NCI-H2227 (cell line): ENCODE data around the gene TRMT2A.

ENCODE experiments used
- DNase-seq: peaks from one replicate; lab custom pipeline; 2025; ENCODE audit not compliant: unreplicated experiment; lab: John Stamatoyannopoulos, UW

Gene TRMT2A

DNA sequence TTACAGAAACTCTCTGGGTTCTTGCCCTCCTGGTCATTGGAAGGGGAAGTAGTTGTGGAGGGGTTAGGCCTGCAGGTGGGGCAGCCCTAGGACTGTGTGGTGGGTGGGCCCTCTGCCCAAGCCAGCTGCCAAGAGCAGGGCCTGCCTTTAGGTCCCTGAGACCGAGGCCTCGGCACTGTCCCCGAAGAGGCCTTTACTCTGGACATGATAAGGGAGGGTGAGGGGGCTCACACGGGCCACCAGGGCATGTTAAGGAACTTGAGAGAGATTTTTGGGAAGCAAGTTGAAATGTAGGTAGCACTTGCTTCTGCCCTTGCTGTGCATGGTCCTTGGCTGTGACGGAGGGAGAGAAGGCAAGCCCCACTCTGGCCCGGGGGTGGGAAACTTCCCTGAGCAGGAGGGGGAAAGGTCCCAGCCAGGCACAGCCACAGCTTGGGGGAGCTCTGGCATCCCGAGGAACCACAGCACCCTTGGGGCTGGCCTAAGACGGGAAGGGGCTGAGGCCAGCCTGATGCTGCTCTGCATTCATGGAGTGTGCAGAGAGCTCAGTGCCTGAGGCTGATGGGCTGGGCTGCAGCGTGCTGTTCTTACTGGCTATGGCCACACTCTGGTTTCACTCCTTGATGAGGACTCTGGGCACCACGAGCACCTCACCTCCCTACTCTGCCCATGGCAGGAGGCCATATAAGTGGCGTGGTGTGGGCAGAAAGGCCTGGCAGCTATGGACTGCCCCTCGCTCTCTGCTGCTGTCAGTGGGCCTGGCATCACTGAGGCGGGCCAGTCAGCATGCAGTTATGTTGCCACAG, 8.9 kb downstream of the TRMT2A start:
- no peak for DNase-seq

DNA sequence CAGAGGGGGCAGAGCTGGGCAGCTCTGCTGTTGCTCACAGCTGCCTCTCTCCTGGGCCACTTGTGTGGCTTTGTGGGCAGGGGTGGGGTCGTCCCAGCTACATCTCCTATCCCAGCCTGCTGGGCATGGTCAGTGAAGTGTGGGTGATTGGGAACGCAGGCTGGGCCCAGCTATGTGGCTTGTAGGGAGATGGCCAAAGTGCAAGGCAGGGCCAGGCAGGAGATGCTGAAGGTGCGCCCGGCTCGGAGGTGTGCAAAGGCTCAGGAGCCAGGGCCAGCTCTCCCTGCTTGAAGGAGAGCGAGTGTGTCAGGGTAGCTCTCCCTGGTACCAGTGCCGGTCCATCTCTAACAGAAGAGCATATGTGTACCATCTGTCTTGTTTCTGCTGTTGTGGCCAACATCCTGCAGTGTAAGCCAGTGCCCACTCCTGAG, 9.5 kb downstream of the TRMT2A start:
- no peak for DNase-seq

DNA sequence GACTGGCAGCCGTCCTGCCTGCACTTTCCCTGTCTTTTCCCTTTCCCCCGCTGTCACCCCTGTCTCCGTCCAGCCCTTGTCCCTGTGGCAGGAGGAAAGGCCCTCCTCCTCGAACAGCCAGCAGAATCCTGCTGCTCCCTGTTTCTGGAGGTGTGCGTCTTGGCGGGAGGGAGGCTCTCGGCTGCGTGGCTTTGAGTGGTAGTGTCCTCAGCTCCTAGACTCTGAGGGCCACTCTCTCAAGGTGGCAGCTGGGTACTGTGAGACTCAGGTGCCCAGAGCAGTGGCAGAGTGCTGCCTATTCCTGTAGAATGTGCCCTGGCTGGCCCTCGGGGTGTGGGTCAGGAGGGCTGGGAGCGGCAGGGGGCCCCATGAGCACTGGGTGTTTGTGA, 10.2 kb downstream of the TRMT2A start:
- DNase-seq = no peak

DNA sequence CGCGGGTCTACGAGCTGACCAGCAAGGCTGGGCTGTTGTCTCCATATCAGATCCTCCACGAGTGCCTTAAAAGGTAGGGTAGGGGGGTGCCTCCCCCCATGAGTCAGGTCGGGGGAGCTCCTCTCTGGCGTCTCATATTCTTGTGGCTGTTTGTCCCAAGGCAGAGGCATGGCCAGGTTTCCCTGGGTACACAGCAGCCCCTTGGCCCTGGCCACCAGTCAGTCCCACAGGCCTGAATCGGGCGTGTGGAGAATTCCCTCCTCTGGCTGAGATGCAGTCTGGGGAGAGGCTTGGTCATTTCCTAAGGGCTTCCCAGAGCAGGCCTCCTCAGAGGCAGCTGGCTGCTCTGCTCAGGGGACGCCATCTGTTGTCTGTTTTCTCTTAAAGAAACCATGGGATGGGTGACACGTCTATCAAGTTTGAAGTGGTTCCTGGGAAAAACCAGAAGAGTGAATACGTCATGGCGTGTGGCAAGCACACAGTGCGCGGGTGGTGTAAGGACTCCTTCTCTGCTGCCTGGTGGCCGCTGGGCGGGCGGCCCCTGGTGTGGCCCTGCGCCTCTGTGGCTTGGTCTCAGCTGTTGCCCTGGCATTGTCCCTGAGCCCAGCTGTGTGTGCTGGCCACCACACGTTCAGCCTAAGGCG, 10.7 kb downstream of the TRMT2A start:
- DNase-seq = no peak

GRCh38 chr22:20105456-20106204, 11.4 kb downstream of the TRMT2A start:
- DNase-seq = no peak

DNA sequence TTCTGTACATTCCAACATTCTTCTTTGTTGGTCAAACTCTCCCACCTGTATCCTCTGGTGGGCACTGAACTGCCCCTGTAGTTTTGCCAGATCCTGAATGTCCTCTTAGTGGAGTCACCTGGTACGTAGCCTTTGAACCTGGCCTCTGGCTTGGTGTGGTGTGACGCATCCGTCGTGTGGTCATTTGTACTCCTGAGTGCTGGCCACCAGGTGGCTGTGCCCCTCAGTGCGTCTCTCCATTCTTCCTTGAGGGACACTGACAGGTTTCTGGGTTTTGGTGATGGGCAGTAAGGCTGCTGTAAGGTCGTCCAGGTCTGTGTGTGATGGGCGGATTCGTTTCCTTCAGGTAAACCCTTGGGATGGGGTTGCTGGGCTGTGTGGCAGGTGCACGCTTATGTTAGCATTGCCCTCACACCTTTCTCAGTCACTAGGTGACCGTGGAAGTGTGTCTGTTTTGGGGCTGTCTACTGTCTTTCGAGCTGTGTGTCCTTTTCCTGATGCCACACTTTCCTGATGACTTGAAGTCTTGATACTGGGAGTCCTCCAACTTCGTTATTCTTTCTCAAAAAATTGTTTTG, 14.7 kb downstream of the TRMT2A start:
- no peak for DNase-seq

DNA sequence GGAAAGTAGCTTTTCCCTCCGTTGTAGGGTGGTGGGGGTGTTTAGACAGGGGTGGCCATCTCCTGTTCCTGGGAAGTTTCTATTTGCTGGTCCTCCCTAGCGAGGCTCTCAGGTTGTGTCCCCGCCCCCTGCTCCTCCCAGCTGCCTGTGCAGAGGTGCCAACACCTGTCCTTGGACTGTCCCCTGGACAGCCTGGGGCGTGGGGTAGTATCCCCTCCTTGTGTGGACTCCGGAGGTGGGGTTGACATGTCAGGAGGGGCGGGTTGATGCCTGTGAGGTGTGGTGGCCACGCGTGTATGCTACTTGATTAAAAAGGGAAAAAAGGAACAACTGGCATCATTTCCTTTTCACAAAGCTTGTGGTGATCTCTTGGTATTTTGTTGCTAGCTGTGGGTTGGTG, 15.4 kb downstream of the TRMT2A start:
- DNase-seq = no peak

DNA sequence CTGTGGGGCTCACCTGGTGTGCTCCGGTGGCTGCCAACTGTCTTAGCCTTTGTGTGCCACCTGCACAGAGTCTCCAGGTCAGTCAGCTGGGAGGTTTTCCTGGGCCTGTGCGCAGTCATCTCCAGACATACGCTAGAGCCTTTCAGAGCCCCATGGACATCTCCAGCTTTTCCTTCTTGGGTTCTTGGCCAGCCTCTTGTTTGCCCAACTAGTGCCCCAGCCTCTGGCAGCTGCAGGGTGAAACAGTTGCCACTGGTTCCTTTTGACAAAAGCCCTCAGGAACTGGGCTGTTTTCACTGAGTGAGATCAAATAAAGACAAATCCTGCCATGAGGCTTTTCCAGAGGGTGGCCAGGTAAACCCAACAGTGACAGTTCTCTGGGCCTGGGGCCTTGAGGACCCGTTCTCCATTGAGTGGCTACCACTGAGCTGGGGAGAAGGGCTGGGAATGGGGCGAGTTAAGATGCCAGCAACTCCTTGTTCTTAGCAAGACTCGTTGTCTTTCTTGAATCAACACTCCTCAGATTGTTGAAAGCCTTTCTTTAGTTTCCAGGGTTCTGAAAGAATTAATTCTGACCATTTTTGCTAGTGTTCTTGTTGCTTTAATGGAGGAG, 17.8 kb downstream of the TRMT2A start:
- no peak for DNase-seq

GRCh38 chr22:20096574-20097420, 20.2 kb downstream of the TRMT2A start:
- DNase-seq = no peak

DNA sequence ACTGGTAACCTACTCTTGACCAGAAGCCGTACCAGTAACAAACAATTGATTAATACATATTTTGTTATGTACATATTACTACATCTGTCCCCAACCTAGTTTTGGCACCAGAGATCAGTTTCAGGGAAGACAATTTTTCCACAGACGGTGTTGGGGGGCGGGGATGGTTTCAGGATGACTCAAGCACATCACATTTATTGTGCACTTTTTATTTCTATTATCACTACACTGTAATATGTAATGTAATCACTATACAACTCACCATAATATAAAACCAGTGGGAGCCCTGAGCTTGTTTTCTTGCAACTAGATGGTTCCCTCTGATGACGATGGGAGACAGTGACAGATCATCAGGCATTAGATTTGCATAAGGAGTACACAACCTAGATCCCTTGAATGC, 21.5 kb downstream of the TRMT2A start:
- no peak for DNase-seq

GRCh38 chr22:20094197-20094807, 22.7 kb downstream of the TRMT2A start:
- no peak for DNase-seq

DNA sequence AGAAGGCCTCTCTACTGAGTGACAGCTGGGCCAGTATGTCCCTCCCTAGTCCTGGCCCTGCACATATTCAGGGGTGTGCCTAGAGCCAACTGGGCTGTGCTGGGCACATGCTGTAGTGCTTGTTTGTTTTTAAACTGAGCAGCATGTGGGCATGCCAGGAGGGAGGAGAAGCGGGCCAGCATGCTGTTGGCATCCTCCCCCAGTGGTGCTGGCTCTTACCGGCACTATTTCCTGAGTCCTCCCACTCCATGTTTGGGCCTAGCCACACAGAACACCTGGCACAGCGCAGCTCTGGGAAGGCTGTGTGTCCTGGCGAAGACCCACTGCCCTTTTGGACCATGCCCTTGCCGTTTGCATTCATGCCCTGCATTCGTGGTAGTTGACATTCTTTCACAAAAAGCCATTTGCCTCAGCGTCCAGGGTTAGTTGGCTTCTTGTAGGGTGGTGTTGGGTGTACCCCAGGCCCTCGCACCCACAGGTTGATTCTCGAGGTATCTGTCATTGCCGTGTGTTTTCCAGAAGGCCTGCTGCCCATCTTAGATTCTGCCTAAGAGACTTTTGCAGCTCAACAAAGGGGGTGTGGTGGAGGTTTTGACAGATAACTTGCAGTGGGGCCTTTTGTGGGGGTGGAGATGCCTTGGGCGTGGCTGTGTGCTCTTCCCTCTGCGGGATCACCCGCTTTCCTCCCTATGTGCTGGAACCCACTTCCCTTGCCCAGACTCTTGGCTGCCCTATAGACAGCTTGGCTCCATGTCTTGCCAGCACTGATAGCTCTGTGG, 23.4 kb downstream of the TRMT2A start:
- no peak for DNase-seq

- DNase-seq = no peak
Measured at GRCh38 chr22:20092477-20092854, 24.6 kb downstream of the TRMT2A start.

- no peak for DNase-seq
Measured at GRCh38 chr22:20091690-20092476, 25.1 kb downstream of the TRMT2A start.

GRCh38 chr22:20090730-20091240, 26.2 kb downstream of the TRMT2A start:
- DNase-seq = no peak

DNA sequence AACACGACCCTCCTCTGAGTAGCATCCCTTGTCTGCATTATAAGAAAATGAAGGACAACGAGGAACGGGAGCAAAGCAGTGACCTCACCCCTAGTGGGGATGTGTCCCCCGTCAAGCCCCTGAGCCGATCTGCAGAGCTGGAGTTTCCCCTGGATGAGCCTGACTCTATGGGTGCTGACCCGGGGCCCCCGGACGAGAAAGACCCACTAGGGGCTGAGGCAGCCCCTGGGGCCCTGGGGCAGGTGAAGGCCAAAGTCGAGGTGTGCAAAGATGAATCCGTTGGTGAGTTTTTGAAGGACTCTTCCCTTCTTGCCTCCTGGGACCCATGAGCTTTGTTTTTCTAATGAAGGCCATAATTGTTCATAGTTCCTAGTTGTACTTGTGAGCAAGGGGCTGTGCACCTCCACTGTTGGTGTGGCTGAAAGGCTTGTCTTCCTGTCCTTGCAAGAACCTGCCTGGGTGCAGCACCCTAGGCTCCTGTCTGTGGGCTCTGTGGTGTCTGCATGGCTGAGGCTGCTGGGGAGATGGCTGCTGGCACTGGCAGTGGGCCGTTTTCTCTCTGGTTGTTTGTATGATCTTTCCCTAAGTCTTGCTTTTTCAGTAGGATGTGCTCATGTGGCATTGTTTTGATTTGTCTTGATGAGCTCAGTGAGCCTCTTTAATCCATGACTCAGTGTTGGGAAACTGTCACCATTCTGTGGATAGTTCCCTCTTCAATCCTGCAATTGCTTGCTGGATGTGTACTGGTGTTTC, 26.9 kb downstream of the TRMT2A start:
- DNase-seq = no peak

DNA sequence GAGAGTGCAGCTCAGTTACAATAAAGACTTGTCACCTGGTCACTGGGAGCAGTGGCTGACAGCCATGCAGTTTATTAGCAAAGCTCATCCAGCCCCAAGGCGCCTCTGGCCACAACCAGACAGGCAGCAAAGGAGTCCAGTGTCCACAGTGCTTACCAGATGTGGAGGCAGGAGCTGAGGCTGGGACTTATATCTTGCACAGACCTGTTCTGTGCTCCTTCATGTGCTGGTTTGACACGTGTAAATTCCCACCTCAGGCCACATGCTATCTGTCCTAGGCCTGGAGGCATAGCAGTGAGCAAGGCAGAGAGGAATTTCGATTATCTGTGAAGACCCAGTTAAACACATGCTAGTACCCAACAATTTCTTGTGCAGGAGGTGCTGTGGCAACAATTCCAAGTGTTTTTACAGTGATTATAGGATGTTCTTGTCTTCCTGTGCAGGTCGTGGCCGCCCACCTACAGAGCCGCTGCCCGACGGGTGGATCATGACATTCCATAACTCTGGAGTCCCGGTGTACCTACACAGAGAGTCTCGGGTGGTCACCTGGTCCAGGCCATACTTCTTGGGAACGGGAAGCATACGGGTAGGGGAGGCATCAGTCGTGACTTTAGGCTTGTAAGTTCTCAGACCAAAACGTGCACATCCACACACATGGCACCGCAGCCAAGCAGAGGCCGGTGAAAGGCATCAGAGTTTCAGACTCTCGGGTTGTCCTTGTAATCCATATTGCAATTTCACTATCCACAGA, 27.6 kb downstream of the TRMT2A start:
- no peak for DNase-seq
